HG03159 (cell line): ENCODE results near the gene EEIG2.
"Not testable (repeated sequence)": the region's sequence is repeated elsewhere in the genome, so short reads cannot be mapped to it uniquely, and the experiment has no call there.

Experiments
- ATAC-seq: cut with Tn5 transposase; IDR thresholded peaks from one replicate; pipeline ENCODE4 v1.9.1; 2021; ENCODE audit warnings: mild to moderate bottlenecking, moderate library complexity; ENCODE audit not compliant: unreplicated experiment

The EEIG2 gene

DNA sequence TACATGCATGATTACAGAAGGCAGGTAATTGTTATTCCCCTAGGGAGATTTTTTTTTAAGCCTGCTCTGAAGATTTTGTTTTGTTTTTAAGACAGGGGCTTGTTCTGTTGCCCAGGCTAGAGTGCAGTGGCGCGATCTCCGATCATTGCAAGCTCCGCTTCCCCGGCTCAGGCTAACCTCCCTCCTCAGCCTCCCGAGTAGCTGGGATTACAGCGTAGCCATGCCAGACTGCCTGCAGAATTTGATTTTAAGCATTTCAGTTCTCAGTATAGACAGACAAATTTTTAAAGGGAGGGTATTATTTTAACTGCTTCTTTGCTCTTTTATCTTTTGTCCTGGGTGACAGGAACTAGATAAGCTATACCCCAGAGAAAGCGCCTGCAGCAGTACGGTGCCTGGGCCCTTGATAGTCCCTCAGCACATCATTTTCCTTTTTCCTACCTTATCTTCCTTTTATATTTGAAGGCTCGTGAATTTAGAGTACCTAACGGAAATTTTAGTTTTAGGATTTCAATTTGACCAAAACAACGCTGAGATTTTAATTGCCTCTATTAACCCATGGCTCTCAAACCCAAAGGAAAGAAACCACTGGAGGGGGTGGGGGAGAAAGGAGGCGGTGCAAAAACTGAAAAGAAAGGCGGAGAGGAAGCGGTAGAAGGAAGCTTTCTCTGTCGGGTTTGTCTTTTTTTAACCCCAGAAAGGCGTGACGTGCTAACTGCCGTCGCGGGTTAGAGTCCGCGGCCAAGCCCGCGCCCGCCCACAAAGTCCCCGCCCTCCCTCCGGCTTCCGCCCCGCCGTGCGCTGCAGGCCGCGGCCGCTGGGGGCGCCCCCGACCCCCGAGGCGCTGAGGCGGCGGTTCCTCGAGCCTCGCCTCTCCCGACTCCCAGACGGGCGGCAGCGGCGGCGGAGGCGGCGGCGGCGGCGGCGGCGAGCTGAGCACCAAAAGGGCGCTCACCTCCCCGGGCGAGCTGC is at the start of gene EEIG2:
Gene EEIG2 (plus strand): TSS at position 886 of the 972 bp plus-strand sequence. CDS start 329 bp downstream, outside the sequence.
- peak; percentile 79 for ATAC-seq

DNA sequence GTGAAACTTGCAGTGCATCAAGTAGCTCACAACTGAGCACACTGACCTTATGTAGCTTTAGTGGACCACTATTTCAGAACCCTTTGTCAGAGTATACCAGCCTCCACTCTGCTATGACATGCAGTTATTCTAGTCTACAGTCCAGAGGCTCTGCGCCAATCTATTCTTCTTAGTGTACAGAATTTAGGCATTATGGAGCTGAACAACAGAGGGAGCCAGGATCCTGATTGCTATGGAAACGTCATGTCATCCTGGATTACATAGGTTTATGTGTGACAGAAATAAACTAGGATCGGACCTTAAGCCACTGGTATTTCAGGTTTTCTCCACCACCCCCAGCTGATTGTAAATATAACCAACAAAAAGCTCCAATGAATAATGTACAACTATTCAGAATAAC is 48.1 kb upstream of the EEIG2 start:
- ATAC-seq: no peak

DNA sequence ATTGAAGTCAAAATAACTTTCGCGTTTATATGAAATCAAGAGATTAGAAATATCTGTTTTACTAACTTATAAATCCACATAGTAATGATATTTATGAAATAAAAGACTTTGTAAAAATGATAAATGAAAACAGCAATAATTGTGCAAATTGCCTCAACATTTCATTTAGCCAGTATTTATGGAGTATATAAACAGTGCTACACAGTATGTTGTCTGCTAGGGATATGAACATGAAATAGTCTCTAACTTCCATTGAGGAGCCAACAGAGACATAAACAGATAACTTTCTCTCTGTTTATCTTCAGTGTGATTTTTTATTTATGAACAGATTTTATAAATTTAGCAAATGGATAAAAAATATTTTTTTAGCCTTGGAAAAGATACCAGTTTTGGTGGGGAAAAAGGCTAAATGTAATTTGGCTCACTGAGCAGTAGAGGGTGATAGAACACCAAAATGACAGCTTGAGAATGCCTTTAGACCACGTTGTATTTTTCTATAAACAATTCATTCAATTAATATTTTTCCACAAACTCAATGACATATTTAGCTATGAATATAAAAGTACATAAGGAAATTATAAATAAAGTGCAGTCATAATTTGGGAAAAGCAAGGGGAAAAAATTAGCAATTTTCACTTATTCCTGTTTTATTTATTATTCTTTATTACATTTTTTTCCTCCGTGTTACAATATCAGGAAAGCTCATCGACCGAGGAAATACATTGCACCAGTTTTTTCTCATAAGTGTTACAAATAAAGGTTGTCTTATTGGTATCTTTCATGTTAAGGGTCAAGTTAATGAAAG is 47.5 kb upstream of the EEIG2 start:
- no peak for ATAC-seq

DNA sequence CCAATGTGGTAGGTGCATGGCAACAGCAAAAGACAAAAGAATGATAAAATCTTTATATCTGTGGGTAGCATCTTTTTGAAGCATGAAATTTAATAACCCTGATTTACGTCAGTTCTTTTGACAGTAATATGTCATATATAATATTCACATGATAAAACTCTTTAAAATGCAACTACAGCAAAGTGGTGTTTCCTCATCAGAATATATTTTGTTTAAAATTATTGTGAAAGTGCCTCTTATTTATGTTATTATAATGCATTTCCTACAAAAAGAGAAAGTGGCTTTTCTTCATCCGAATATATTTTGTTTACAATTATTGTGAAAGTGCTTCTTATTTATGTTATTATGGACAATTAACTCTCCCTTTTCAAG is 46.9 kb upstream of the EEIG2 start:
- ATAC-seq: no peak

DNA sequence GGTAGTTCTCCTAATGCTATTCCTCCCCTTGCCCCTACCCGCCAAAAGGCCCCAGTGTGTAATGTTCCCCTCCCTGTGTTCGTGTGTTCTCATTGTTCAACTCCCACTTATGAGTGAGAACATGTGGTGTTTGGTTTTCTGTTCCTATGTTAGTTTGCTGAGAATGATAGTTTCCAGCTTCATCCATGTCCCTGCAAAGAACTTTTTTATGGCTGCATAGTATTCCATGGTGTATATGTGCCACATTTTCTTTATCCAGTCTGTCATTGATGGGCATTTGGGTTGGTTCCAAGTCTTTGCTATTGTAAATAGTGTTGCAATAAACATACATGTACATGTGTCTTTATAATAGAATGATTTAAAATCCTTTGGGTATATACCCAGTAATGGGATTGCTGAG is 46.0 kb upstream of the EEIG2 start:
- ATAC-seq: not testable (repeated sequence)

DNA sequence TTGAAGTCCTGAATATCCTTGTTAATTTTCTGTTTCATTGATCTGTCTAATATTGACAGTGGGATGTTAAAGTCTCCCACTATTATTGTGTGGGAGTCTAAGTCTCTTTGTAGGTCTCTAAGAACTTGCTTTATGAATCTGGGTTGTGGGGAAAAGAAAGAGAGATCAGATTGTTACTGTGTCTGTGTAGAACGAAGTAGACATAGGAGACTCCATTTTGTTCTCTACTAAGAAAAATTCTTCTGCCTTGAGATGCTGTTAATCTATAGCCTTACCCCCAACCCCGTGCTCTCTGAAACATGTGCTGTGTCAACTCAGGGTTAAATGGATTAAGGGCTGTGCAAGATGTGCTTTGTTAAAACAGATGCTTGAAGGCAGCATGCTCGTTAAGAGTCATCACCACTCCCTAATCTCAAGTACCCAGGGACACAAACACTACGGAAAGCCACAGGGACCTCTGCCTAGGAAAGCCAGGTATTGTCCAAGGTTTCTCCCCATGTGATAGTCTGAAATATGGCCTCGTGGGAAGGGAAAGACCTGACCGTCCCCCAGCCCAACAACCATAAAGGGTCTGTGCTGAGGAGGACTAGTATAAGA is 42.5 kb upstream of the EEIG2 start:
- ATAC-seq: not testable (repeated sequence)

DNA sequence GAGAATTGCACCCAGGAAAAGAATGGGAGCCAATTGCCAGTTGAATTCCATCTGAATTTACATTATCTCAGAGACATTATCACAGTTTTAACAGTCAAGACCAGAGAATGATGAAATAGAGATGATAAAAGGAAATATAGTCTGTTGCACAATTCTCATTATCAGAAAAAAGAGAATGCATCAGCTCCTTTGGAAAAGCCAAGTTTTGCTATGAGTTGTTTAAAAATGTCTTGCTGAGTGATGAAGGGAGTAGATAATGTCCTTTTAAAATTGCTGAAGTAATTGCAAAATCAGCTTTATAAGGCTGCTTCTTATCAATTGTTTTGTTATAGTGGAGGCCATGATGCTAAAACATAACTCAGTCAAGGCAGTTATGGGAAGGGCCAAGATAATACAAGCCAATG is 37.9 kb upstream of the EEIG2 start:
- ATAC-seq: no peak

DNA sequence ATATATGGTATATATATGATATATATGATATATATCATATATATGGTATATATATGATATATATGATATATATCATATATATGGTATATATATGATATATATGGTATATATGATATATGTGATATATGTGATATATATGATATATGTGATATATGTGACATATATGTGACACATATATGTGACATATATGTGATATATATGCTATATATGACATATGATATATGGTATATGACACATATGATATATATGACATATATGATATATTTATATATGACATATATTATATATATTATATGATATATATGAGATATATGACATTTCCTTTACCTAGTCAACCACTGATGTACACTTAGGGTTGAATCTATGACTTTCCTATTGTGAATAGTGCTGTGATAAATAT is 36.1 kb upstream of the EEIG2 start:
- ATAC-seq: no peak

DNA sequence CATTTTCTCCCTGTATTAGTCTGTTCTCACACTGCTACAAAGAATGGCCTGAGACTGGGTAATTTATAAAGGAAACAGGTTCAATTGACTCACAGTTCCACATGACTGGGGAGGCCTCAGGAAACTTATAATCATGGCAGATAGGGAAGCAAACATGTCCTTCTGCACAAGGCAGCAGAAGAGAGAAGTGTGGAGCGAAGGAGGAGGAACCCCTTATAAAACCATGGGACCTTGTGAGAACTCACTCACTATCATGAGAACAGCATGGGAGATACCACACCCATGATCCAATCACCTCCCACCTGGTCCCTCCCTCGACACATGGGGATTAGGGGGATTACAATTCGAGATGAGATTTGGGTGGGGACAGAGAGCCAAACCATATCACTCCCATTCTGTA is 35.2 kb upstream of the EEIG2 start:
- no peak for ATAC-seq

DNA sequence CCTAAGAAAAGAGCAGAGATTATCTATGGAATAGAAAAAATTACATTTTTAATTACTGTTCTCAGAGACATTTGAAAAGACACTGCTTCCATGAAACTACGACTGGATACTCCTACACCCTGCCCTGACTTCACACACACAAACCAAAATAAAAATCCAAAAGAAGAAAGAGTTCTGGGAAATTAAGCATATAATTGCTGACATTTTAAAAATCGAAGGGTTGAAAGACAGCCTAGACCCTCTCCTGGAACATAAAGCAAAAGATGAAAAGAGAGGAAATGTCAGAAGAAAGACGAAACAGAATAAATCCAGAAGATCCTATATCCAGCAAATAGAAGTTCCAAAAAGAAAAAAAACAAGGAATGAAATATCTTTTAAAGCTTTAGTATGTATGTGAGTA is 32.8 kb upstream of the EEIG2 start:
- no peak for ATAC-seq

DNA sequence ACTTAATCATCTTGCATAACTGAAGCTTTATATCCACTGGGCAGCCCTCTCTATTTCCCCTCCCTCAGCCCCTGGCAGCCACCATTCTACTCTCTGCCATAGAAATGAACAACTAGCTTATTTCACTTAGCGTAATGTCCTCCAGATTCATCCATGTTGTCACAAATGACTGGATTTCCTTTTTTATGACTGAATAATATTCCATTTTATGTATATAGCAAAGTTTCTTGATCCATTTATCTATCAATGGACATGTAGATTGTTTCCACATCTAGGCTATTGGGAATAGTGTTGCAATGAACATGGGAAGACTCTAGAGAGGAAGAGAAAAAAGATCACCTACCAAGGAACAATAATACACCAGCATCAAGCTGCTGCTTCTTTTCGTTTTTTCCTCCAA is 32.1 kb upstream of the EEIG2 start:
- no peak for ATAC-seq

DNA sequence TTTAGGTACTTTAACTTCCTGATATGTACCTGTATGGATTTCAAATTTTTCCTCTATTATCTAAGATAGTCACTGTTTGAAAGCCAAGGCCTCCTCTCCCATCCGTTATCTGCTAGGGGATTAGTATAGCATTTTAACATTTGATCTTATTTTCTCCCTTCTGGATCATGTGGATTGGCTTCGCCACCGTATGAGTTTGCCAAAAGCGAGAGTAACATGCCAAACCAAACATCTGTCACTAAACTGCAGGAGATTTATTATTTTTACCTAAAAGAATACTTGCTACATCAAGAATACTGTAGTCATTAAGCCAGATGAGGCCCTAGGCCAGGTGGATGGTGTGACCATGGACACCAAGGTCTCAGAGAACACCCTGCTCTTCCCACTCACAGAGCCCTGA is 28.5 kb upstream of the EEIG2 start:
- no peak for ATAC-seq

DNA sequence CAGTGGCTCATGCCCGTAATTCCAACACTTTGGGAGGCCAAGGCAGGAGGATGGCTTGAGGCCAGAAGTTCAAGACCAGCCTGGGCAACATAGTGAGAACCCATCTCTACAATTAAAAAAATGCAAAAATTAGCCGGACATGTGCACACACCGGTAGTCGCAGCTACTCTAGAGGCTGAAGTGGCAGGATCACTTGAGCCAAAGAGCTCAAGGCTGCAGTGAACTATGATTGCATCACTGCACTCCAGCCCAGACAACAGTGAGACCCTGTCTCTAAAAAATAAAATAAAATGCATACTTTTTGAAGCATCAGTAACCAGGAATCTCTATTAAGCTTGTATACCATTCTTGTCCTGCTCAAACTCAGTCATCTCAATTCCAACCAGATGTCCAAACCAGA is 27.2 kb upstream of the EEIG2 start:
- no peak for ATAC-seq

DNA sequence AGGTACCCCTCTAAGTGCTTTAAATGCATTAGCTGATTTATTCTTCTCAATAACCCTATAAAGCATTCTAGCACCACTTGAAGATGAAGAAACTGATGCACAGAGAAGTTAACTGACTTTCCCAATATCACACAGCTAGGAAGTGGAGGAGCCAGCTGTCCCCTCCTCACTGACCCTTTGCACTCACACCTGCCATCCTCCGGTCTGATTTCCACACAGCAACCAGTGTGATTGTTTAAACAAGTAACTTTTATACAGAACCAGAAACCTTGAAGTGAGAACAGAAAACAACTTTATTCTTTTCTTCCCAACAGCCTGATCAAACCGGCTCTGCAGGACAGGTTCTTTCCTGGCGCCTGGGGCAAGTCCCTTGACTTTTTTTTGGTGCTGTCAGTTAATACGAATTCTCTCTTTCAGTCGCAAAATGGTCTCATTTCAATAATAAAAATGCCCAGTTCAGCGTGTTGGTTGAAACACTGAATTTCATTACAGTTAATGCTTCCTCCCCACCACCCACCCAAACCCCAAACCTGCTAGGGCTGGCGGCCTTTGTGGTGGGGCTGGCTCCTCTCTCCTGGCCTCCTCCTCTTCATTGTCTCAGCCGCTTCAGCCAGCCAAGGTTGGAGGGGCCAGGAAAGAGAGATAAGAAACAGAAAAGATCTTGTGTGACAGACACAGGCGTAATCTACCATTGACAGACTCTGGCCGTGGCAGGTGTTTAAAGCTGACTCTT is 26.4 kb upstream of the EEIG2 start:
- peak; percentile 58 for ATAC-seq

DNA sequence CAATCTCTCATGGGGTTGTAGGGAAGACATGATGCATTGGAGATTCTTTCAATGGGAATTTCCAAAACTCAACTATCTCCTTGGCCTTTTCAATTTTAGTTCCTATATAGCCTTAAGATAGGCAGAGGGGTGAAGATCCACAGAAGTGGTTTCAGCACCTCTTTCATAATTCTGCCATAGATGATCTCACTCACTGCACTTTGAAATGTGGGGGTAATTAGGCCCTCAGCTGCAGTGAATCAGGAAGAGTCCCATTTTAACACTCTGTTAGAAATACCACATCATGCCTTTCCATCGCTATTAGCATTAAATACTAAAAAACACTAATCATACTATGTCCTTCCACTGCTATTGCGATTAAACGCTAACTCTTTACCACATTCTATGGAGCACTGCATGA is 25.1 kb upstream of the EEIG2 start:
- ATAC-seq: no peak

DNA sequence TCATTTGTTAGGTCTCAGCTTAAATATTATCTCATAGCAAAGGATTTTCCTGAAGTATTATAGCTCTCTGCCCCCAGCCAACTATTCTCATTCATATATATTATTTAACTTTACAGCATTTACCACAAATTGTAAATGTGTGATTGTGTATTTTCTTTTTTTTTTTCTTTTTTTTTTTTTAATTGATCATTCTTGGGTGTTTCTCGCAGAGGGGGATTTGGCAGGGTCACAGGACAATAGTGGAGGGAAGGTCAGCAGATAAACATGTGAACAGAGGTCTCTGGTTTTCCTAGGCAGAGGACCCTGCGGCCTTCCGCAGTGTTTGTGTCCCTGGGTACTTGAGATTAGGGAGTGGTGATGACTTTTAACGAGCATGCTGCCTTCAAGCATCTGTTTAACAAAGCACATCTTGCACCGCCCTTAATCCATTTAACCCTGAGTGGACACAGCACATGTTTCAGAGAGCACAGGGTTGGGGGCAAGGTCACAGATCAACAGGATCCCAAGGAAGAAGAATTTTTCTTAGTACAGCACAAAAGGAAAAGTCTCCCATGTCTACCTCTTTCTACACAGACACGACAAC is 24.5 kb upstream of the EEIG2 start:
- ATAC-seq: not testable (repeated sequence)

DNA sequence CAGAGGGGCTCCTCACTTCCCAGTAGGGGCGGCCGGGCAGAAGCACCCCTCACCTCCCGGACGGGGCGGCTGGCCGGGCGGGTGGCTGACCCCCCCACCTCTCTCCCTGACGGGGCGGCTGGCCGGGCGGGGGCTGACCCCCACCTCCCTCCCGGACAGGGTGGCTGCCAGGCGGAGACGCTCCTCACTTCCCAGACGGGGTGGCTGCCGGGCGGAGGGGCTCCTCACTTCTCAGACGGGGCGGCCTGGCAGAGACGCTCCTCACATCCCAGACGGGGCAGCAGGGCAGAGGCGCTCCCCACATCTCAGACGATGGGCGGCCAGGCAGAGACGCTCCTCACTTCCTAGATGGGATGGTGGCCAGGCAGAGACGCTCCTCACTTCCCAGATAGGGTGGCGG is 23.9 kb upstream of the EEIG2 start:
- not testable (repeated sequence) for ATAC-seq

DNA sequence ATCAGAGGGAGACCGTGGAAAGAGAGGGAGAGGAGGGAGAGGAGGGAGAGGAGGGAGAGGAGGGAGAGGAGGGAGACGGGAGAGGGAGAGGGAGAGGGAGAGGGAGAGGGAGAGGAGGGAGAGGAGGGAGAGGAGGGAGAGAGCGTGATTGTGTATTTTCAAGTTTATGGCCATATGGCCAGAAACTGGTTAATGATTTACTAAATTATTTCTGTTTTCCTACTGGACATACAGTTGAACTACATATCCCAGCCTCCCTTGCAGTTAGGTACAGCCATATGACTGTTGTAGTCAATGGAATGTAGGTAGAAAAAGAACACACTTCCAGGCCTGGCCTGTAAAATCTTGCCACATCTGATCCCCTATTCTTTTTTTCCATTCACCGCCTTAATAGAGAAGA is 23.1 kb upstream of the EEIG2 start:
- ATAC-seq: not testable (repeated sequence)

DNA sequence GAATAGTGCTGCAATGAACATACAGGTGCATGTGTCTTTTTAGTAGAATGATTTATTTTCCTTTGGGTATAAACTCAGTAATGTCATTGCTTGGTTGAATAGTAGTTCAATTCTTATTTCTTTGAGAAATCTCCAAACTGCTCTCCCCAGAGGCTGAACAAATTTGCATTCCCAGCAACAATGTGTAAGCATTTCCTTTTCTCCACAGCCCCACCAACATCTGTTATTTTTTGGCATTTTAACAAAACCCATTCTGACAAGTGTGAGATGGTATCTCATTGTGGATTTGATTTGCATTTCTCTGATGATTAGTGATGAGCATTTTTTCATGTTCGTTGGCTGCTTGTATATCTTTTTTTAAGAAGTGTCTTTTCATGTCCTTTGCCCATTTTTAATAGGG is 21.9 kb upstream of the EEIG2 start:
- no peak for ATAC-seq

DNA sequence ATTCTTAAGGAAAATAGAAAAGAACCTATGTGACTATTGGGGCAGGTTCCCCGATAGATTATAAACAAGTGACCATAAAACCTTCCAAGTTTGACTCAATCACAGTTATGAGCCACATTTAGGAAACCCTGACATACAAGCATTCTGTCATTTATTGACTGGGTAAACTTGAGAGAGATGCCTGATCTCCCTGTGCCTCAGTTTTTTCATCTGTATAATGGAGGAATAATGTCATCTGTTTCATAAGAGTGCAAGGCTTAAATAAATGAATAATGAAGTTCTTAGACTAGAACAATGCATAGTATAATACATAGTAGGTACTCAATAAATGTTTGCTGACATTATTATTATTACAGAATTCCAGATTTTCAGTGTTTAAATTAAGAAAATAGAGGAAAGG is 18.9 kb upstream of the EEIG2 start:
- no peak for ATAC-seq

DNA sequence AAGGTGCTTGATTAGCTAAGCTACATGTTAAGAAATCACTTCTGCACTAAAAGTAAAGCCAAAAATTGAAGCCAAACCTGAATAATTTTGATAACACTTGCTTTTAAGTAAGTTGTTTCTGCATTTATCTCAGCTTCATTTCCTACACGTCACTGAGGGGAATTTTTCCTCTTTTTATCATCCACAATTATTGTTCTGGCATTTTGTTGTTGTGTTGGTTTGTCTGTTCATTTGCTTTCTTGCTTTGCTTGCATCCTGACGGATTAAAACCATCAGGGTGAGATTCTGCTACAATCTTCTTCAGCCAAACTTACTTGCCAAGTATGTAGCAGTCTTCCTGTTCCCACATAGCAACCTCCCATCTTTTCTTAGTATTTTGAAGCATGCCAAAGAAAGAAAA is 18.0 kb upstream of the EEIG2 start:
- no peak for ATAC-seq
